ENCODE data around the gene CPNE7.

Gene CPNE7

DNA sequence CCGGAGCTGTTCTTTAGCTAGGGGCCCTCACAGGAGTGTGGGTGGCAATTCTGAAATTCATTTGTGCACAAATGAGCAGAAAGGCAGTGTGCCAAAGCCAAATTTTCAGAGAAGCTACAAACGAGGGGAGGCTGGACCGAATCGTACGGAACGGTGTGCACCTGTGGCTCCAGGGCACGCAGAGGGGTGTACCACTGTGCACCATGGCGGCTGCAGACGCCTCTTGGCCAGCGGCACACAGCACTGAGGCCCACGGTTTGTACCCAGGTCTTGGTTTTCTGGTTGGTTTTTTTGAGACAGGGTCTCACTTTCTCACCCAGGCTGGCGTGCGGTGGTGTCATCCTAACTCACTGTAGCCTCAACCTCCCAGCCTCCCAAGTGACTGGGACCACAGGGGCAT lies 67.0 kb downstream of the CPNE7 start (continued):
- TF ChIP-seq, protein P1, sequence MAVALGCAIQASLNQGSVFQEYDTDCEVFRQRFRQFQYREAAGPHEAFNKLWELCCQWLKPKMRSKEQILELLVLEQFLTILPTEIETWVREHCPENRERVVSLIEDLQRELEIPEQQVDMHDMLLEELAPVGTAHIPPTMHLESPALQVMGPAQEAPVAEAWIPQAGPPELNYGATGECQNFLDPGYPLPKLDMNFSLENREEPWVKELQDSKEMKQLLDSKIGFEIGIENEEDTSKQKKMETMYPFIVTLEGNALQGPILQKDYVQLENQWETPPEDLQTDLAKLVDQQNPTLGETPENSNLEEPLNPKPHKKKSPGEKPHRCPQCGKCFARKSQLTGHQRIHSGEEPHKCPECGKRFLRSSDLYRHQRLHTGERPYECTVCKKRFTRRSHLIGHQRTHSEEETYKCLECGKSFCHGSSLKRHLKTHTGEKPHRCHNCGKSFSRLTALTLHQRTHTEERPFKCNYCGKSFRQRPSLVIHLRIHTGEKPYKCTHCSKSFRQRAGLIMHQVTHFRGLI (tag by site-specific recombination; IDR thresholded peaks at IDR 0.05) = no peak

DNA sequence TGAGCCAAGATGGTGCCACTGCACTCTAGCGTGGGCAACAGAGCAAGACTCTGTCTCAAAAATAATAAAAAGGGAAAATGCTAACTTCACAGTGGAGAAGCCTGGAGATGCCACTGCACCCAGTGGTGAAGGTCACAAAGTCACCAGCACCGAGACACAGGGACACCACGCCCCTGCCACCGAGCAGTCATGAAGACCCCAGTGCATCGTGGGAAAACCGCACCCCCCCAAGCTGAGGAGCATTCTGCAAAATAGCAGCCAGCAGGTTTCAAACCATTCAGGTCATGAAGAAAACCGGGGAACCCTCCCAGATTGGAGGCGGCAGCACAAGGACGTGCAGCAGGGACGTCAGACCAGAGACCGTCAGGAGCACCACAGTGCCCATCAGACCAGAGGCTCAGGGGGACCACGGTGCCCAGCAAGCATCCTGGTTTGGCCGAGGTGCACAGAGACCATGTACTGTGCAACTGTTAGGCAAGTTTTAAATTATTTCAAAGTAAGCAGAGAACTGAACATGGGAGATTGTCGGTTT lies 68.3 kb downstream of the CPNE7 start:
- ChIA-PET CTCF (no interaction called here), POLR2A (interaction anchor here (1.0 kb wide), 1 partner anchor 78 kb away, joined by 3 read pairs; no protein-coding TSS in a partner anchor)

DNA sequence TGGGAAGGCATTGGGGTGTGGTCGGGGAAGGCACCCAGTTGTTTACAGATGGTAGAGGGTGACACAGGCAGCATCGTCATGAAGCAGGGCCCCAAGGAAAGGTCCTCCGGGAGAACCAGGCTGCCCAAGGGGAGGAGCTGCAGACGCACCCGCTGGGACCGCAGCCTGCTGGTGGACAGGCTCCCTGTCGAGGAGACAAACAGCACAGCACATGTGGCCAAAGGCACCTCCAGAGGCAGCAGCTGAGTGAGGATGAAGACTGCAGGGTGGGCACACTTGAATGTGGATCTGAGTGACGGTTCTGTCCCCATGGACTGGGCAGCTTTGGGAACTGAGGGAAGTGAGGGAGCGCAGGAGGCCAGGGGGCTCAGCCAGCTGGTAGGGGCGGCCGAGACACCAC lies 69.6 kb downstream of the CPNE7 start:
- H3K4me3 ChIP-seq (ENCODE audit: low read depth, low read length) = no peak overlapping the region
- ChIA-PET POLR2A (no interaction called here), CTCF (no interaction called here)
- no peaks in the 10 kb centered on the region for H3K4me1 ChIP-seq (ENCODE audit: control insufficient read depth, insufficient read depth, low read length)
- H3K27ac ChIP-seq (ENCODE audit: extremely low read depth, low read depth, low read length) = no peak overlapping the region
- H3K9me3 ChIP-seq (ENCODE audit: control insufficient read depth, insufficient read depth, low read depth, low read length) = no peaks in the 10 kb centered on the region
- H3K36me3 ChIP-seq (ENCODE audit: control insufficient read depth in 2 of 2, insufficient read depth in 1 of 2, low read length in 2 of 2) = peaks cover 0 to 37% of the 10 kb centered on the region in 2 experiments; a peak in 2 of 3 replicates
- TF ChIP-seq ZIC2 (tag by site-specific recombination; IDR thresholded peaks at IDR 0.05) = peak; percentile 67
- TF ChIP-seq ZNF664 (tag by site-specific recombination; IDR thresholded peaks at IDR 0.05) = no peak

More for the DNA sequence above, 68.3 kb downstream of the CPNE7 start:
- no peaks in the 10 kb centered on the region for H3K4me1 ChIP-seq (ENCODE audit: control insufficient read depth, insufficient read depth, low read length)
- no peak overlapping the region for H3K27ac ChIP-seq (ENCODE audit: extremely low read depth, low read depth, low read length)
- H3K36me3 ChIP-seq (ENCODE audit: control insufficient read depth in 2 of 2, insufficient read depth in 1 of 2, low read length in 2 of 2) = peaks cover 0 to 30% of the 10 kb centered on the region in 2 experiments; a peak in 2 of 3 replicates
- TF ChIP-seq ZNF555 (tag by site-specific recombination; conservative IDR thresholded peaks at IDR 0.05) = no peak
- H3K9me3 ChIP-seq (ENCODE audit: control insufficient read depth, insufficient read depth, low read depth, low read length) = no peaks in the 10 kb centered on the region
- no peak overlapping the region for H3K4me3 ChIP-seq (ENCODE audit: low read depth, low read length)

DNA sequence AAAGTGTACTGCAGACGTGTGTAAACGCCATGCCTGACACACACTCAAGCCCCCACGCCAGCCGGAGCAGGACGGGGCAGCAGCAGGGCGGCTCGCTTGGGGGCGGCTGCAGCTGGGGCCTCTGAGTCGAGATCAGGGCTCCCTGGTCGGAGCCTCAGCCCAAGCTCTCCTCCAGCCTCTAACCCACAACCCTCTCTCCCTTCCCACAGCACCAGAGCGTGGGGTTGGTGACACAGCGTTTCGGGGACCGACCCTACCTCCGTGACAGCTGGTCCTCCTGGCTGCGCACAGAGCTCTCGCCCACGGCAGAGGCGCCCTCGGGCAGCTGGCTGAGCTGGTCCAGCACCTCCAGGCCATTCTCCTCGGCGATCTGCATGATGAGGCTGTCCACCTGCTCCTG lies 70.7 kb downstream of the CPNE7 start:
- TF ChIP-seq EGR2 (tag by site-specific recombination; IDR thresholded peaks at IDR 0.05; ENCODE audit: low read depth) (0 out of 2 replicates have a peak, but pooled peaks have one; percentile 21), ZNF114 (tag by site-specific recombination; IDR thresholded peaks at IDR 0.05) (no peak), ZNF174 (tag by site-specific recombination; IDR thresholded peaks at IDR 0.05) (no peak), ZNF501 (tag by site-specific recombination; IDR thresholded peaks at IDR 0.05) (no peak), ZNF146 (tag by site-specific recombination; IDR thresholded peaks at IDR 0.05) (no peak)
- TF ChIP-seq, protein P2, sequence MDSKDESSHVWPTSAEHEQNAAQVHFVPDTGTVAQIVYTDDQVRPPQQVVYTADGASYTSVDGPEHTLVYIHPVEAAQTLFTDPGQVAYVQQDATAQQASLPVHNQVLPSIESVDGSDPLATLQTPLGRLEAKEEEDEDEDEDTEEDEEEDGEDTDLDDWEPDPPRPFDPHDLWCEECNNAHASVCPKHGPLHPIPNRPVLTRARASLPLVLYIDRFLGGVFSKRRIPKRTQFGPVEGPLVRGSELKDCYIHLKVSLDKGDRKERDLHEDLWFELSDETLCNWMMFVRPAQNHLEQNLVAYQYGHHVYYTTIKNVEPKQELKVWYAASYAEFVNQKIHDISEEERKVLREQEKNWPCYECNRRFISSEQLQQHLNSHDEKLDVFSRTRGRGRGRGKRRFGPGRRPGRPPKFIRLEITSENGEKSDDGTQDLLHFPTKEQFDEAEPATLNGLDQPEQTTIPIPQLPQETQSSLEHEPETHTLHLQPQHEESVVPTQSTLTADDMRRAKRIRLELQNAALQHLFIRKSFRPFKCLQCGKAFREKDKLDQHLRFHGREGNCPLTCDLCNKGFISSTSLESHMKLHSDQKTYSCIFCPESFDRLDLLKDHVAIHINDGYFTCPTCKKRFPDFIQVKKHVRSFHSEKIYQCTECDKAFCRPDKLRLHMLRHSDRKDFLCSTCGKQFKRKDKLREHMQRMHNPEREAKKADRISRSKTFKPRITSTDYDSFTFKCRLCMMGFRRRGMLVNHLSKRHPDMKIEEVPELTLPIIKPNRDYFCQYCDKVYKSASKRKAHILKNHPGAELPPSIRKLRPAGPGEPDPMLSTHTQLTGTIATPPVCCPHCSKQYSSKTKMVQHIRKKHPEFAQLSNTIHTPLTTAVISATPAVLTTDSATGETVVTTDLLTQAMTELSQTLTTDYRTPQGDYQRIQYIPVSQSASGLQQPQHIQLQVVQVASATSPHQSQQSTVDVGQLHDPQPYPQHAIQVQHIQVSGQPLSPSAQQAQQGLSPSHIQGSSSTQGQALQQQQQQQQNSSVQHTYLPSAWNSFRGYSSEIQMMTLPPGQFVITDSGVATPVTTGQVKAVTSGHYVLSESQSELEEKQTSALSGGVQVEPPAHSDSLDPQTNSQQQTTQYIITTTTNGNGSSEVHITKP (tag by site-specific recombination; IDR thresholded peaks at IDR 0.05) = no peak
- TF ChIP-seq, protein P3, sequence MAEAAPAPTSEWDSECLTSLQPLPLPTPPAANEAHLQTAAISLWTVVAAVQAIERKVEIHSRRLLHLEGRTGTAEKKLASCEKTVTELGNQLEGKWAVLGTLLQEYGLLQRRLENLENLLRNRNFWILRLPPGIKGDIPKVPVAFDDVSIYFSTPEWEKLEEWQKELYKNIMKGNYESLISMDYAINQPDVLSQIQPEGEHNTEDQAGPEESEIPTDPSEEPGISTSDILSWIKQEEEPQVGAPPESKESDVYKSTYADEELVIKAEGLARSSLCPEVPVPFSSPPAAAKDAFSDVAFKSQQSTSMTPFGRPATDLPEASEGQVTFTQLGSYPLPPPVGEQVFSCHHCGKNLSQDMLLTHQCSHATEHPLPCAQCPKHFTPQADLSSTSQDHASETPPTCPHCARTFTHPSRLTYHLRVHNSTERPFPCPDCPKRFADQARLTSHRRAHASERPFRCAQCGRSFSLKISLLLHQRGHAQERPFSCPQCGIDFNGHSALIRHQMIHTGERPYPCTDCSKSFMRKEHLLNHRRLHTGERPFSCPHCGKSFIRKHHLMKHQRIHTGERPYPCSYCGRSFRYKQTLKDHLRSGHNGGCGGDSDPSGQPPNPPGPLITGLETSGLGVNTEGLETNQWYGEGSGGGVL (tag by site-specific recombination; IDR thresholded peaks at IDR 0.05) = no peak
- TF ChIP-seq, protein P4, sequence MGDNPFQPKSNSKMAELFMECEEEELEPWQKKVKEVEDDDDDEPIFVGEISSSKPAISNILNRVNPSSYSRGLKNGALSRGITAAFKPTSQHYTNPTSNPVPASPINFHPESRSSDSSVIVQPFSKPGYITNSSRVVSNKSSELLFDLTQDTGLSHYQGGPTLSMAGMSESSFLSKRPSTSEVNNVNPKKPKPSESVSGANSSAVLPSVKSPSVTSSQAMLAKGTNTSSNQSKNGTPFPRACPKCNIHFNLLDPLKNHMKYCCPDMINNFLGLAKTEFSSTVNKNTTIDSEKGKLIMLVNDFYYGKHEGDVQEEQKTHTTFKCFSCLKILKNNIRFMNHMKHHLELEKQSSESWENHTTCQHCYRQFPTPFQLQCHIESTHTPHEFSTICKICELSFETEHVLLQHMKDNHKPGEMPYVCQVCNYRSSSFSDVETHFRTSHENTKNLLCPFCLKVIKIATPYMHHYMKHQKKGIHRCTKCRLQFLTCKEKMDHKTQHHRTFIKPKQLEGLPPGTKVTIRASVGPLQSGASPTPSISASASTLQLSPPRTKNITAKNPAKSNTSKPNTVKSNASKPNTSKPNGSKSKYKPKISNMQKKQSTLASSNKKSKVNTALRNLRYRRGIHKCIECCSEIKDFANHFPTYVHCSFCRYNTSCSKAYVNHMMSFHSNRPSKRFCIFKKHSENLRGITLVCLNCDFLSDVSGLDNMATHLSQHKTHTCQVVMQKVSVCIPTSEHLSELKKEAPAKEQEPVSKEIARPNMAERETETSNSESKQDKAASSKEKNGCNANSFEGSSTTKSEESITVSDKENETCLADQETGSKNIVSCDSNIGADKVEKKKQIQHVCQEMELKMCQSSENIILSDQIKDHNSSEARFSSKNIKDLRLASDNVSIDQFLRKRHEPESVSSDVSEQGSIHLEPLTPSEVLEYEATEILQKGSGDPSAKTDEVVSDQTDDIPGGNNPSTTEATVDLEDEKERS (tag by site-specific recombination; IDR thresholded peaks at IDR 0.05) = no peak
- H3K4me1 ChIP-seq (ENCODE audit: control insufficient read depth, insufficient read depth, low read length) = no peaks in the 10 kb centered on the region
- CTCF ChIA-PET = no interaction called here
- H3K27ac ChIP-seq (ENCODE audit: extremely low read depth, low read depth, low read length) = no peak overlapping the region
- no peaks in the 10 kb centered on the region for H3K9me3 ChIP-seq (ENCODE audit: control insufficient read depth, insufficient read depth, low read depth, low read length)
- no peak overlapping the region for H3K4me3 ChIP-seq (ENCODE audit: low read depth, low read length)
- POLR2A ChIA-PET = interaction anchor here (1.4 kb wide), 1 partner anchor 81 kb away, joined by 4 read pairs; no protein-coding TSS in a partner anchor
- H3K36me3 ChIP-seq (ENCODE audit: control insufficient read depth in 2 of 2, insufficient read depth in 1 of 2, low read length in 2 of 2) = peaks cover 0 to 47% of the 10 kb centered on the region in 2 experiments; a peak in 2 of 3 replicates

Data from HEK293 (cell line).